ENCODE measurements around the gene DCAF6.

The DCAF6 gene

GRCh38 chr1:167999877-168000276 is 63.4 kb downstream of the DCAF6 start:
- Mint-ChIP-seq H3K4me1 (peaks cover 4 to 6% of the 10 kb centered on the region in 2 donors), H3K36me3 (peaks cover 30 to 51% of the 10 kb centered on the region in 2 donors), H3K4me3 (no peak overlapping the region), H3K27ac (no peak overlapping the region), H3K27me3 (no peaks in the 10 kb centered on the region), H3K9me3 (no peaks in the 10 kb centered on the region)
- DNase-seq (no peak), ATAC-seq (replicated peaks) (no peak)

- ATAC-seq (replicated peaks) = no peak
- Mint-ChIP-seq H3K36me3 (peaks cover 26 to 48% of the 10 kb centered on the region in 2 donors), H3K27me3 (no peaks in the 10 kb centered on the region), H3K9me3 (no peaks in the 10 kb centered on the region), H3K27ac (no peak overlapping the region), H3K4me3 (no peak overlapping the region), H3K4me1 (peaks cover 4 to 6% of the 10 kb centered on the region in 2 donors)
- no peak for DNase-seq
Observed at GRCh38 chr1:168000656-168001055, 64.2 kb downstream of the DCAF6 start.

- Mint-ChIP-seq H3K9me3 (no peaks in the 10 kb centered on the region), H3K4me1 (peaks cover 2% of the 10 kb centered on the region in 2 donors), H3K36me3 (peaks cover 24 to 45% of the 10 kb centered on the region in 2 donors), H3K27me3 (no peaks in the 10 kb centered on the region), H3K27ac (no peak overlapping the region), H3K4me3 (no peak overlapping the region)
- ATAC-seq (replicated peaks) = no peak
- DNase-seq = no peak
Observed at GRCh38 chr1:168001213-168001612, 64.7 kb downstream of the DCAF6 start.

- peaks cover 38 to 59% of the 10 kb centered on the region in 2 donors for H3K36me3 Mint-ChIP-seq
- ATAC-seq (replicated peaks) (no peak), DNase-seq (no peak)
- no peak overlapping the region for H3K27ac Mint-ChIP-seq
- H3K4me1 Mint-ChIP-seq = no peaks in the 10 kb centered on the region
- H3K4me3 Mint-ChIP-seq = no peak overlapping the region
- no peaks in the 10 kb centered on the region for H3K9me3 Mint-ChIP-seq
- H3K27me3 Mint-ChIP-seq = no peaks in the 10 kb centered on the region
Observed at GRCh38 chr1:168004531-168004930, 68.0 kb downstream of the DCAF6 start.

GRCh38 chr1:168005529-168005928 is 69.0 kb downstream of the DCAF6 start:
- peaks cover 36 to 52% of the 10 kb centered on the region in 2 donors for H3K36me3 Mint-ChIP-seq
- DNase-seq = no peak
- H3K27me3 Mint-ChIP-seq = no peaks in the 10 kb centered on the region
- no peak overlapping the region for H3K4me3 Mint-ChIP-seq
- H3K27ac Mint-ChIP-seq = no peak overlapping the region
- H3K4me1 Mint-ChIP-seq = no peaks in the 10 kb centered on the region
- H3K9me3 Mint-ChIP-seq = no peaks in the 10 kb centered on the region
- ATAC-seq (replicated peaks) = no peak

- Mint-ChIP-seq H3K4me3 (no peak overlapping the region), H3K9me3 (no peaks in the 10 kb centered on the region), H3K27ac (no peak overlapping the region), H3K36me3 (peaks cover 28 to 43% of the 10 kb centered on the region in 2 donors), H3K27me3 (no peaks in the 10 kb centered on the region), H3K4me1 (no peaks in the 10 kb centered on the region)
- DNase-seq = no peak
- ATAC-seq (replicated peaks) = no peak
Observed at GRCh38 chr1:168007691-168008090, 71.2 kb downstream of the DCAF6 start.

GRCh38 chr1:168008595-168008994 is 72.1 kb downstream of the DCAF6 start:
- ATAC-seq (replicated peaks) (no peak), DNase-seq (no peak)
- H3K36me3 Mint-ChIP-seq = peaks cover 29 to 42% of the 10 kb centered on the region in 2 donors
- no peak overlapping the region for H3K4me3 Mint-ChIP-seq
- no peaks in the 10 kb centered on the region for H3K9me3 Mint-ChIP-seq
- peak overlapping the region; percentile 49 for H3K27ac Mint-ChIP-seq
- no peaks in the 10 kb centered on the region for H3K4me1 Mint-ChIP-seq
- H3K27me3 Mint-ChIP-seq = no peaks in the 10 kb centered on the region

- H3K4me1 Mint-ChIP-seq = no peaks in the 10 kb centered on the region
- peaks cover 34 to 49% of the 10 kb centered on the region in 2 donors for H3K36me3 Mint-ChIP-seq
- no peak overlapping the region for H3K4me3 Mint-ChIP-seq
- no peaks in the 10 kb centered on the region for H3K27me3 Mint-ChIP-seq
- ATAC-seq (replicated peaks) = no peak
- H3K27ac Mint-ChIP-seq = no peak overlapping the region
- H3K9me3 Mint-ChIP-seq = no peaks in the 10 kb centered on the region
- no peak for DNase-seq
Observed at GRCh38 chr1:168009322-168009721, 72.8 kb downstream of the DCAF6 start.

GRCh38 chr1:168019407-168019806 is 82.9 kb downstream of the DCAF6 start:
- H3K4me3 Mint-ChIP-seq = no peak overlapping the region
- H3K9me3 Mint-ChIP-seq = no peaks in the 10 kb centered on the region
- ATAC-seq (replicated peaks) = peak; percentile 31 to 45
- no peak overlapping the region for H3K27ac Mint-ChIP-seq
- H3K4me1 Mint-ChIP-seq = no peaks in the 10 kb centered on the region
- H3K36me3 Mint-ChIP-seq = peaks cover 22 to 30% of the 10 kb centered on the region in 2 donors
- no peaks in the 10 kb centered on the region for H3K27me3 Mint-ChIP-seq
- no peak for DNase-seq

- Mint-ChIP-seq H3K9me3 (no peaks in the 10 kb centered on the region), H3K4me1 (peaks cover 0 to 4% of the 10 kb centered on the region in 2 donors), H3K27ac (no peak overlapping the region), H3K4me3 (no peak overlapping the region), H3K27me3 (no peaks in the 10 kb centered on the region), H3K36me3 (peaks cover 4 to 10% of the 10 kb centered on the region in 2 donors)
- DNase-seq (no peak), ATAC-seq (replicated peaks) (no peak)
Observed at GRCh38 chr1:168031198-168031597, 94.7 kb downstream of the DCAF6 start.

GRCh38 chr1:168031627-168032026 is 95.1 kb downstream of the DCAF6 start:
- no peaks in the 10 kb centered on the region for H3K27me3 Mint-ChIP-seq
- H3K4me1 Mint-ChIP-seq = peaks cover 0 to 4% of the 10 kb centered on the region in 2 donors
- no peak overlapping the region for H3K4me3 Mint-ChIP-seq
- ATAC-seq (replicated peaks) (peak in 1 of 2 donors; percentile 14), DNase-seq (no peak)
- H3K27ac Mint-ChIP-seq = no peak overlapping the region
- peaks cover 4 to 10% of the 10 kb centered on the region in 2 donors for H3K36me3 Mint-ChIP-seq
- no peaks in the 10 kb centered on the region for H3K9me3 Mint-ChIP-seq

GRCh38 chr1:168032029-168032428 is 95.5 kb downstream of the DCAF6 start:
- ATAC-seq (replicated peaks) (peak; percentile 64 to 79), DNase-seq (no peak)
- Mint-ChIP-seq H3K4me1 (peaks cover 0 to 4% of the 10 kb centered on the region in 2 donors), H3K4me3 (no peak overlapping the region), H3K27ac (no peak overlapping the region), H3K36me3 (peaks cover 4 to 10% of the 10 kb centered on the region in 2 donors), H3K9me3 (no peaks in the 10 kb centered on the region), H3K27me3 (no peaks in the 10 kb centered on the region)

GRCh38 chr1:168035345-168035744 is 98.9 kb downstream of the DCAF6 start:
- Mint-ChIP-seq H3K4me3 (no peak overlapping the region), H3K36me3 (peaks cover 4 to 18% of the 10 kb centered on the region in 2 donors), H3K9me3 (no peaks in the 10 kb centered on the region), H3K27ac (no peak overlapping the region), H3K4me1 (peaks cover 0 to 4% of the 10 kb centered on the region in 2 donors), H3K27me3 (no peaks in the 10 kb centered on the region)
- no peak for ATAC-seq (replicated peaks)
- no peak for DNase-seq

- peaks cover 19 to 33% of the 10 kb centered on the region in 2 donors for H3K36me3 Mint-ChIP-seq
- H3K4me3 Mint-ChIP-seq = no peak overlapping the region
- ATAC-seq (replicated peaks) (no peak), DNase-seq (no peak)
- no peaks in the 10 kb centered on the region for H3K27me3 Mint-ChIP-seq
- no peaks in the 10 kb centered on the region for H3K9me3 Mint-ChIP-seq
- H3K27ac Mint-ChIP-seq = no peak overlapping the region
- no peaks in the 10 kb centered on the region for H3K4me1 Mint-ChIP-seq
Observed at GRCh38 chr1:168042362-168042761, 105.9 kb downstream of the DCAF6 start.

GRCh38 chr1:168045311-168045710 is 108.8 kb downstream of the DCAF6 start:
- H3K4me3 Mint-ChIP-seq = no peak overlapping the region
- H3K9me3 Mint-ChIP-seq = no peaks in the 10 kb centered on the region
- no peak for ATAC-seq (replicated peaks)
- H3K27me3 Mint-ChIP-seq = no peaks in the 10 kb centered on the region
- peaks cover 26 to 32% of the 10 kb centered on the region in 2 donors for H3K36me3 Mint-ChIP-seq
- no peak overlapping the region for H3K27ac Mint-ChIP-seq
- H3K4me1 Mint-ChIP-seq = no peaks in the 10 kb centered on the region
- DNase-seq = no peak

GRCh38 chr1:168050307-168050706 is 113.8 kb downstream of the DCAF6 start:
- Mint-ChIP-seq H3K36me3 (peaks cover 10 to 24% of the 10 kb centered on the region in 2 donors), H3K4me3 (no peak overlapping the region), H3K27me3 (no peaks in the 10 kb centered on the region), H3K9me3 (no peaks in the 10 kb centered on the region), H3K27ac (no peak overlapping the region), H3K4me1 (no peaks in the 10 kb centered on the region)
- DNase-seq = no peak
- ATAC-seq (replicated peaks) = no peak
